AG04449 (cell line): ENCODE data around the gene LRRC56.

ENCODE experiments used
- CTCF ChIA-PET: fragments of 350-600 bp; formaldehyde crosslinking; extraction: SDS; loops from one replicate; lab custom pipeline; 2021; ENCODE audit warnings: antibody characterized with exemption; lab: Yijun Ruan, JAX
- POLR2A ChIA-PET: fragments of 400-600, 350-600 bp; formaldehyde crosslinking; extraction: SDS; loops from one replicate; lab custom pipeline; 2020; ENCODE audit warnings: antibody characterized with exemption, inconsistent platforms; lab: Yijun Ruan, JAX
- DNase-seq: peaks from one replicate; pipeline ENCODE4 v3.0.0-alpha.2; 2010; ENCODE audit warnings: low read depth, low spot score
- H3K4me3 ChIP-seq: 2 replicates; pipeline ENCODE4 v1.5.1; 2011; ENCODE audit warnings: low read depth, mild to moderate bottlenecking, control low read depth, low read length
- CTCF ChIP-seq: IDR thresholded peaks from one replicate; pipeline ENCODE4 v1.5.1; 2011; ENCODE audit warnings: mild to moderate bottlenecking, moderate library complexity, low read length, control low read depth, inconsistent platforms; ENCODE audit not compliant: insufficient read depth; ENCODE audit errors: missing control alignments

LRRC56 gene

GRCh38 chr11:489610-490185 lies 47.6 kb upstream of the LRRC56 start:
- ChIA-PET CTCF (no interaction called here), POLR2A (no interaction called here)
- no peak for DNase-seq

GRCh38 chr11:490186-490929 lies 47.0 kb upstream of the LRRC56 start:
- DNase-seq = no peak
- ChIA-PET POLR2A (no interaction called here), CTCF (no interaction called here)
- H3K4me3 ChIP-seq = no peak overlapping the region
- no peak for TF ChIP-seq CTCF

More at GRCh38 chr11:489610-490185, 47.6 kb upstream of the LRRC56 start:
- no peak overlapping the region for H3K4me3 ChIP-seq
- no peak for TF ChIP-seq CTCF

- ChIA-PET CTCF (no interaction called here), POLR2A (no interaction called here)
- TF ChIP-seq CTCF = no peak
- no peak for DNase-seq
- no peak overlapping the region for H3K4me3 ChIP-seq
Observed at GRCh38 chr11:490930-491260, 46.4 kb upstream of the LRRC56 start.

- ChIA-PET POLR2A (no interaction called here), CTCF (no interaction called here)
- H3K4me3 ChIP-seq = no peak overlapping the region
- TF ChIP-seq CTCF = no peak
- no peak for DNase-seq
Observed at GRCh38 chr11:491358-491757, 46.0 kb upstream of the LRRC56 start.

- TF ChIP-seq CTCF = no peak
- POLR2A ChIA-PET = no interaction called here
- no peak for DNase-seq
- no peak overlapping the region for H3K4me3 ChIP-seq
- CTCF ChIA-PET = interaction anchor here (1.0 kb wide), 1 partner anchor 25 kb away, joined by 3 read pairs; no protein-coding TSS in a partner anchor
Observed at GRCh38 chr11:492427-493226, 44.7 kb upstream of the LRRC56 start.
